HepG2 (cell line): Measurements from ENCODE around the gene UACA. TPM values are rescaled to one million over a fixed set of nuclear protein-coding genes. Genes with fewer than 3 reads are reported as not detected.

ENCODE experiments used
- AHDC1 ChIP-seq: sonication (generic); formaldehyde crosslinking; IDR thresholded peaks from 2 replicates; pipeline ENCODE4 v1.5.1; 2020; ENCODE audit warnings: mild to moderate bottlenecking, missing genetic modification reagents, borderline replicate concordance
- ATF3 ChIP-seq: sonication (generic); formaldehyde crosslinking; IDR thresholded peaks from 2 replicates; pipeline ENCODE4 v1.4.0; 2020; ENCODE audit warnings: missing genetic modification reagents
- CREM ChIP-seq, 2 experiments: sonication (generic) in 1 of 2; formaldehyde crosslinking in 1 of 2; IDR thresholded peaks; 2 replicates each; pipeline versions ENCODE4 v1.4.0 to v1.6.1; 2016 to 2020; ENCODE audit warnings: antibody characterized with exemption in 1 of 2, mild to moderate bottlenecking in 1 of 2, missing genetic modification reagents in 1 of 2
- FOSL1 ChIP-seq: sonication (generic); formaldehyde crosslinking; IDR thresholded peaks from 2 replicates; pipeline ENCODE4 v1.9.0; 2021; ENCODE audit warnings: missing genetic modification reagents, borderline replicate concordance
- FOXA1 ChIP-seq, 2 experiments: fragments of 450-650 bp in 1 of 2; sonication (generic) in 1 of 2; formaldehyde crosslinking in 1 of 2; IDR thresholded peaks; 2 replicates each; pipeline versions ENCODE4 v1.4.0 to v1.6.1; 2016 to 2020; ENCODE audit warnings: missing genetic modification reagents in 1 of 2
- HDAC1 ChIP-seq: sonication (generic); formaldehyde crosslinking; IDR thresholded peaks from 2 replicates; pipeline ENCODE4 v1.5.1; 2020; ENCODE audit warnings: mild to moderate bottlenecking, missing genetic modification reagents
- HNF4A ChIP-seq: sonication (generic); formaldehyde crosslinking; IDR thresholded peaks from 2 replicates; pipeline ENCODE4 v1.4.0; 2020; ENCODE audit warnings: missing genetic modification reagents
- KMT2A ChIP-seq: sonication (generic); formaldehyde crosslinking; IDR thresholded peaks from 2 replicates; pipeline ENCODE4 v1.4.0; 2020; ENCODE audit warnings: missing genetic modification reagents
- LCORL ChIP-seq, 2 experiments: fragments of 450-650 bp in 1 of 2; sonication (generic) in 1 of 2; formaldehyde crosslinking in 1 of 2; IDR thresholded peaks; 2 replicates each; pipeline versions ENCODE4 v1.5.0 to v1.6.1; 2017 to 2020; ENCODE audit warnings: antibody characterized with exemption in 1 of 2, missing genetic modification reagents in 1 of 2
- PBX2 ChIP-seq: IDR thresholded peaks from 2 replicates; pipeline ENCODE4 v1.6.1; 2016; ENCODE audit warnings: control low read depth
- PRDM10 ChIP-seq: sonication (generic); formaldehyde crosslinking; IDR thresholded peaks from 2 replicates; pipeline ENCODE4 v1.4.0; 2020; ENCODE audit warnings: low read depth, missing genetic modification reagents
- SMARCC2 ChIP-seq: fragments of 450-650 bp; IDR thresholded peaks from 2 replicates; pipeline ENCODE4 v1.6.1; 2017; ENCODE audit warnings: antibody characterized with exemption, mild to moderate bottlenecking
- SPEN ChIP-seq: sonication (generic); formaldehyde crosslinking; IDR thresholded peaks from 2 replicates; pipeline ENCODE4 v1.5.1; 2020; ENCODE audit warnings: low read depth, mild to moderate bottlenecking, missing genetic modification reagents
- THAP11 ChIP-seq: IDR thresholded peaks from 2 replicates; pipeline ENCODE4 v1.6.1; 2016; ENCODE audit warnings: missing biosample characterization, missing genetic modification reagents
- ZNF121 ChIP-seq: sonication (generic); formaldehyde crosslinking; IDR thresholded peaks from 2 replicates; pipeline ENCODE4 v1.5.0; 2020; ENCODE audit warnings: mild to moderate bottlenecking, missing genetic modification reagents
- ZNF180 ChIP-seq: sonication (generic); formaldehyde crosslinking; IDR thresholded peaks from 2 replicates; pipeline ENCODE4 v1.4.0; 2020; ENCODE audit warnings: low read depth, missing genetic modification reagents, borderline replicate concordance
- ZNF709 ChIP-seq: sonication (generic); formaldehyde crosslinking; IDR thresholded peaks from 2 replicates; pipeline ENCODE4 v1.5.0; 2020; ENCODE audit warnings: mild to moderate bottlenecking, missing genetic modification reagents
- polyA plus RNA-seq, 8 experiments: library from polyadenylated mRNA; depleted of rRNA in 3 of 8; stranded (reverse) in 7 of 8; unstranded in 1 of 8; fragments of >200 nt; fragmentation: Illumina TruSeq in 4 of 8; extraction: Trizol in 4 of 8; gene quantifications; 2 replicates each; pipeline versions ENCODE4 v1.2.1 to v1.2.3, GENCODE V29; 2011 to 2016; ENCODE audit warnings: low read depth in 4 of 8, missing spikeins in 1 of 8, mixed read lengths in 1 of 8; ENCODE audit not compliant: insufficient read depth in 1 of 8
- total RNA-seq, 5 experiments: library from RNA; depleted of rRNA; stranded (reverse); fragments of >200 nt; fragmentation: Illumina TruSeq; extraction: Trizol; gene quantifications; 2 replicates each; pipeline ENCODE4 v1.2.3, GENCODE V29; 2016; ENCODE audit warnings: low read depth in 1 of 5

UACA gene
- total and polyA plus RNA-seq, 2 of the 13 experiments (the other 11 are each of a cell fraction or from before 2014, with no cell fraction given), result 17.8 to 39.2 TPM

GRCh38 chr15:70788114-70789049 is 25.0 kb upstream of the UACA start (continued):
- peak; percentile 40; the same call in 1 of the 2 replicates for TF ChIP-seq ATF3 (CRISPR knock-in tag)
- peak; percentile 80; the same call in 1 of the 2 replicates for TF ChIP-seq FOSL1
- TF ChIP-seq PBX2 (CRISPR knock-in tag), result 0 out of 2 replicates have a peak, but pooled peaks have one; percentile 17
- TF ChIP-seq AHDC1 (CRISPR knock-in tag), result peak; percentile 40; the same call in 1 of the 2 replicates
- TF ChIP-seq ZNF180 (CRISPR knock-in tag), result no peak
- TF ChIP-seq KMT2A, result no peak
- TF ChIP-seq FOXA1 (IDR thresholded peaks at IDR 0.05), result no peak
- TF ChIP-seq FOXA1 (CRISPR knock-in tag; IDR thresholded peaks at IDR 0.05), result peak; percentile 34; the same call in 1 of the 2 replicates
- no peak for TF ChIP-seq ZNF709
- peak; percentile 82 for TF ChIP-seq ZNF121 (CRISPR knock-in tag)
- no peak; the same call in 1 of the 2 replicates for TF ChIP-seq HDAC1 (CRISPR knock-in tag)
- TF ChIP-seq THAP11 (CRISPR knock-in tag), result peak; percentile 34; the same call in 1 of the 2 replicates
- peak; percentile 80 for TF ChIP-seq SMARCC2
- TF ChIP-seq PRDM10 (CRISPR knock-in tag), result no peak; the same call in 1 of the 2 replicates
- peak; percentile 84 for TF ChIP-seq HNF4A
- 0 out of 2 replicates have a peak, but pooled peaks have one; percentile 29 for TF ChIP-seq SPEN (CRISPR knock-in tag)
- peak; percentile 50 for TF ChIP-seq CREM (IDR thresholded peaks at IDR 0.05)
- no peak for TF ChIP-seq CREM (CRISPR knock-in tag; IDR thresholded peaks at IDR 0.05)
- no peak for TF ChIP-seq LCORL (IDR thresholded peaks at IDR 0.05)
- peak; percentile 76; the same call in 1 of the 2 replicates for TF ChIP-seq LCORL (CRISPR knock-in tag; IDR thresholded peaks at IDR 0.05)
